Loucy (cell line): Measurements from ENCODE around the gene TRIM2.

Experiments
- H2AFZ ChIP-seq: fragments of 200-600 bp; sonication (generic); 2 replicates; pipeline ENCODE4 v1.6.0; 2016; ENCODE audit warnings: antibody characterized with exemption, mild to moderate bottlenecking, low read length, moderate library complexity
- H3F3A ChIP-seq: fragments of 200-600 bp; 2 replicates; pipeline ENCODE4 v1.6.0; 2016; ENCODE audit warnings: antibody characterized with exemption, low read depth, mild to moderate bottlenecking
- H3K27me3 ChIP-seq: fragments of 200-600 bp; sonication (generic); 2 replicates; pipeline ENCODE4 v1.6.1; 2014; ENCODE audit warnings: low read length, mild to moderate bottlenecking; ENCODE audit not compliant: insufficient read depth, poor library complexity, severe bottlenecking
- H3K36me3 ChIP-seq: fragments of 200-600 bp; sonication (generic); 2 replicates; pipeline ENCODE4 v1.6.1; 2016; ENCODE audit warnings: low read length; ENCODE audit not compliant: insufficient read depth
- H3K4me1 ChIP-seq: fragments of 200-600 bp; sonication (generic); 2 replicates; pipeline ENCODE4 v1.5.1; 2014; ENCODE audit warnings: low read length, mild to moderate bottlenecking; ENCODE audit not compliant: insufficient read depth, poor library complexity, severe bottlenecking
- H3K4me2 ChIP-seq: fragments of 200-600 bp; sonication (generic); 2 replicates; pipeline ENCODE4 v1.6.0; 2014; ENCODE audit warnings: antibody characterized with exemption, low read length, low read depth, mild to moderate bottlenecking; ENCODE audit not compliant: poor library complexity, severe bottlenecking
- H3K4me3 ChIP-seq: fragments of 200-600 bp; sonication (generic); 2 replicates; pipeline ENCODE4 v1.5.1; 2014; ENCODE audit warnings: low read length, mild to moderate bottlenecking, mixed read lengths; ENCODE audit not compliant: poor library complexity, severe bottlenecking
- H3K79me2 ChIP-seq: fragments of 200-600 bp; sonication (generic); 2 replicates; pipeline ENCODE4 v1.6.1; 2014; ENCODE audit warnings: low read length; ENCODE audit not compliant: insufficient read depth
- H3K9ac ChIP-seq: fragments of 200-600 bp; sonication (generic); 2 replicates; pipeline ENCODE4 v1.6.0; 2014; ENCODE audit warnings: mild to moderate bottlenecking, low read depth, low read length, moderate library complexity; ENCODE audit not compliant: poor library complexity, severe bottlenecking
- H3K9me2 ChIP-seq: fragments of 200-600 bp; sonication (generic); replicated peaks from 2 replicates; pipeline ENCODE4 v1.6.1; 2016; ENCODE audit warnings: low read depth, low read length, mixed read lengths
- H3K9me3 ChIP-seq: fragments of 200-600 bp; sonication (generic); 2 replicates; pipeline ENCODE4 v1.6.1; 2014; ENCODE audit warnings: mild to moderate bottlenecking, antibody characterized with exemption, low read length, low read depth; ENCODE audit not compliant: insufficient read depth
- H4K20me1 ChIP-seq: fragments of 200-600 bp; sonication (generic); 2 replicates; pipeline ENCODE4 v1.6.0; 2014; ENCODE audit warnings: antibody characterized with exemption, low read length, mild to moderate bottlenecking; ENCODE audit not compliant: insufficient read depth, poor library complexity, severe bottlenecking
- CTCF ChIP-seq: fragments of 200-600 bp; sonication (generic); conservative IDR thresholded peaks from 2 replicates; pipeline ENCODE4 v1.5.1; 2014; ENCODE audit warnings: mild to moderate bottlenecking, antibody characterized with exemption, low read length
- EZH2phosphoT487 ChIP-seq: fragments of 200-600 bp; IDR thresholded peaks from 2 replicates; pipeline ENCODE4 v1.6.1; 2018; ENCODE audit warnings: antibody characterized with exemption, mild to moderate bottlenecking, moderate library complexity, borderline replicate concordance

TRIM2 gene

GRCh38 chr4:153375303-153375702, 171.1 kb downstream of the TRIM2 start:
- Histone ChIP-seq H3K79me2 (peaks cover 25% of the 10 kb centered on the region), H3K4me3 (no peak overlapping the region), H4K20me1 (no peaks in the 10 kb centered on the region), H3K9me2 (no peaks in the 10 kb centered on the region), H3K4me1 (no peaks in the 10 kb centered on the region), H2AFZ (no peak overlapping the region), H3K27me3 (no peaks in the 10 kb centered on the region), H3F3A (no peaks in the 10 kb centered on the region), H3K9ac (no peak overlapping the region), H3K4me2 (no peak overlapping the region), H3K36me3 (peaks cover 35% of the 10 kb centered on the region), H3K9me3 (peaks cover 13% of the 10 kb centered on the region)
- TF ChIP-seq EZH2phosphoT487, result no peak

GRCh38 chr4:153383131-153383530, 178.9 kb downstream of the TRIM2 start:
- no peaks in the 10 kb centered on the region for H3K9me2 ChIP-seq
- peaks cover 30% of the 10 kb centered on the region; the same call in 1 of the 2 replicates for H3K36me3 ChIP-seq
- no peaks in the 10 kb centered on the region for H3K27me3 ChIP-seq
- no peak overlapping the region for H3K9ac ChIP-seq
- H4K20me1 ChIP-seq, result no peaks in the 10 kb centered on the region
- no peak overlapping the region for H3K4me2 ChIP-seq
- peaks cover 20% of the 10 kb centered on the region for H3K79me2 ChIP-seq
- no peak overlapping the region for H3K4me3 ChIP-seq
- H2AFZ ChIP-seq, result no peak overlapping the region
- H3F3A ChIP-seq, result no peaks in the 10 kb centered on the region
- no peaks in the 10 kb centered on the region for H3K4me1 ChIP-seq
- no peaks in the 10 kb centered on the region for H3K9me3 ChIP-seq
- no peak for TF ChIP-seq EZH2phosphoT487
- no peak for TF ChIP-seq CTCF

- Histone ChIP-seq H3F3A (no peaks in the 10 kb centered on the region), H3K79me2 (peaks cover 20% of the 10 kb centered on the region), H3K4me2 (no peak overlapping the region), H3K9me2 (no peaks in the 10 kb centered on the region), H3K9ac (no peak overlapping the region), H4K20me1 (no peaks in the 10 kb centered on the region), H3K36me3 (peaks cover 37% of the 10 kb centered on the region), H3K27me3 (no peaks in the 10 kb centered on the region), H3K4me1 (no peaks in the 10 kb centered on the region), H3K9me3 (no peaks in the 10 kb centered on the region), H2AFZ (no peak overlapping the region), H3K4me3 (no peak overlapping the region)
- TF ChIP-seq EZH2phosphoT487 (no peak), CTCF (no peak)
Measured at GRCh38 chr4:153384160-153384559, 179.9 kb downstream of the TRIM2 start.

- Histone ChIP-seq H2AFZ (no peak overlapping the region), H3K36me3 (peaks cover 37% of the 10 kb centered on the region), H3K4me2 (no peak overlapping the region), H3K9ac (no peak overlapping the region), H3F3A (no peaks in the 10 kb centered on the region), H3K79me2 (peaks cover 30% of the 10 kb centered on the region), H4K20me1 (no peaks in the 10 kb centered on the region), H3K4me3 (no peak overlapping the region), H3K27me3 (no peaks in the 10 kb centered on the region), H3K9me2 (no peaks in the 10 kb centered on the region), H3K4me1 (no peaks in the 10 kb centered on the region), H3K9me3 (no peaks in the 10 kb centered on the region)
- no peak for TF ChIP-seq EZH2phosphoT487
- TF ChIP-seq CTCF, result no peak
Measured at GRCh38 chr4:153385784-153386183, 181.5 kb downstream of the TRIM2 start.
